Activated B cell treated with CpG ODN at 0.5 μM for 24 hours (primary cell): ENCODE data around the gene TSKU. TPM values are rescaled to one million over a fixed set of nuclear protein-coding genes. Genes with fewer than 3 reads are reported as not detected.

Experiments used
- ATAC-seq: fragments of 200-7000 bp; cut with Tn5 transposase; one replicate; pipeline ENCODE4 v1.10.0; 2021; ENCODE audit warnings: low read depth, mild to moderate bottlenecking, moderate library complexity
- CTCF ChIA-PET: fragments of 350-600 bp; sonication (Branson Sonifier 250); formaldehyde crosslinking; loops from one replicate; lab custom pipeline; 2021; ENCODE audit warnings: antibody characterized with exemption; lab: Charles Lee
- POLR2A ChIA-PET: fragments of 350-600 bp; sonication (Branson Sonifier 250); formaldehyde crosslinking; loops from one replicate; lab custom pipeline; 2021; ENCODE audit warnings: antibody characterized with exemption; lab: Charles Lee
- DNase-seq: peaks from one replicate; pipeline ENCODE4 v3.0.0; 2022
- H3K27ac Mint-ChIP-seq: one replicate; pipeline ENCODE4 v1.8.0; 2020; ENCODE audit warnings: mixed read lengths
- H3K27me3 Mint-ChIP-seq: one replicate; pipeline ENCODE4 v1.8.0; 2021; ENCODE audit warnings: mixed read lengths
- H3K36me3 Mint-ChIP-seq: one replicate; pipeline ENCODE4 v1.8.0; 2021; ENCODE audit warnings: low read depth, mixed read lengths
- H3K4me1 Mint-ChIP-seq: one replicate; pipeline ENCODE4 v1.8.0; 2021; ENCODE audit warnings: mixed read lengths
- H3K4me3 Mint-ChIP-seq: one replicate; pipeline ENCODE4 v1.8.0; 2020; ENCODE audit warnings: mild to moderate bottlenecking, mixed read lengths
- H3K9me3 Mint-ChIP-seq: one replicate; pipeline ENCODE4 v1.8.0; 2020; ENCODE audit warnings: mixed read lengths
- CTCF ChIP-seq: fragments of 200-600 bp; IDR thresholded peaks from one replicate; pipeline ENCODE4 v1.8.0; 2022; ENCODE audit warnings: antibody characterized with exemption, mild to moderate bottlenecking
- intact Hi-C: fragments of 100-400 bp; cut with micrococcal nuclease; formaldehyde crosslinking; loops from one replicate; pipeline ENCODE4 v1.15.1; 2024
- total RNA-seq: library from RNA; stranded (reverse); gene quantifications from 2 replicates; pipeline ENCODE4 v1.2.3, GENCODE V29; 2022

Gene TSKU
- total RNA-seq, 1 donor from 2014 or later: not detected

- Mint-ChIP-seq H3K4me1 (no peaks in the 10 kb centered on the region), H3K4me3 (no peak overlapping the region), H3K27me3 (peaks cover 43% of the 10 kb centered on the region), H3K36me3 (peaks cover 7% of the 10 kb centered on the region), H3K27ac (no peak overlapping the region), H3K9me3 (peaks cover 28% of the 10 kb centered on the region)
- DNase-seq (no peak), ATAC-seq (no peak)
- ChIA-PET CTCF (no interaction called here), POLR2A (no interaction called here)
- intact Hi-C loops: no loop called here
- no peak for TF ChIP-seq CTCF
Observed at GRCh38 chr11:76776472-76776871, 6.7 kb upstream of the TSKU start.

- Mint-ChIP-seq H3K36me3 (peaks cover 7% of the 10 kb centered on the region), H3K27ac (no peak overlapping the region), H3K27me3 (peaks cover 39% of the 10 kb centered on the region), H3K4me3 (no peak overlapping the region), H3K4me1 (no peaks in the 10 kb centered on the region), H3K9me3 (peaks cover 28% of the 10 kb centered on the region)
- no peak for TF ChIP-seq CTCF
- no peak for DNase-seq
- CTCF ChIA-PET: no interaction called here
- POLR2A ChIA-PET: no interaction called here
- intact Hi-C loops: no loop called here
- ATAC-seq: no peak
Observed at GRCh38 chr11:76777305-76777704, 5.9 kb upstream of the TSKU start.

GRCh38 chr11:76777876-76778275 lies 5.3 kb upstream of the TSKU start:
- ATAC-seq (no peak), DNase-seq (no peak)
- H3K4me3 Mint-ChIP-seq: no peak overlapping the region
- ChIA-PET POLR2A (no interaction called here), CTCF (no interaction called here)
- H3K27ac Mint-ChIP-seq: no peak overlapping the region
- H3K4me1 Mint-ChIP-seq: peaks cover 5% of the 10 kb centered on the region
- peaks cover 42% of the 10 kb centered on the region for H3K27me3 Mint-ChIP-seq
- intact Hi-C loops: no loop called here
- peaks cover 7% of the 10 kb centered on the region for H3K36me3 Mint-ChIP-seq
- TF ChIP-seq CTCF: no peak
- H3K9me3 Mint-ChIP-seq: peaks cover 28% of the 10 kb centered on the region

- DNase-seq: no peak
- peaks cover 7% of the 10 kb centered on the region for H3K36me3 Mint-ChIP-seq
- intact Hi-C loops: no loop called here
- peaks cover 42% of the 10 kb centered on the region for H3K27me3 Mint-ChIP-seq
- ATAC-seq: no peak
- peaks cover 28% of the 10 kb centered on the region for H3K9me3 Mint-ChIP-seq
- ChIA-PET CTCF (no interaction called here), POLR2A (no interaction called here)
- H3K27ac Mint-ChIP-seq: no peak overlapping the region
- H3K4me3 Mint-ChIP-seq: no peak overlapping the region
- no peak for TF ChIP-seq CTCF
- H3K4me1 Mint-ChIP-seq: peaks cover 5% of the 10 kb centered on the region
Observed at GRCh38 chr11:76778874-76779273, 4.3 kb upstream of the TSKU start.

- peaks cover 7% of the 10 kb centered on the region for H3K36me3 Mint-ChIP-seq
- H3K27ac Mint-ChIP-seq: no peak overlapping the region
- H3K27me3 Mint-ChIP-seq: peaks cover 57% of the 10 kb centered on the region
- ChIA-PET CTCF (no interaction called here), POLR2A (no interaction called here)
- TF ChIP-seq CTCF: no peak
- no peak for DNase-seq
- H3K9me3 Mint-ChIP-seq: peaks cover 19% of the 10 kb centered on the region
- ATAC-seq: no peak
- intact Hi-C loops: no loop called here
- peaks cover 5% of the 10 kb centered on the region for H3K4me1 Mint-ChIP-seq
- H3K4me3 Mint-ChIP-seq: no peak overlapping the region
Observed at GRCh38 chr11:76781046-76781801, 1.9 kb upstream of the TSKU start.
